ENCODE results near the gene ROBO1.

Gene ROBO1

DNA sequence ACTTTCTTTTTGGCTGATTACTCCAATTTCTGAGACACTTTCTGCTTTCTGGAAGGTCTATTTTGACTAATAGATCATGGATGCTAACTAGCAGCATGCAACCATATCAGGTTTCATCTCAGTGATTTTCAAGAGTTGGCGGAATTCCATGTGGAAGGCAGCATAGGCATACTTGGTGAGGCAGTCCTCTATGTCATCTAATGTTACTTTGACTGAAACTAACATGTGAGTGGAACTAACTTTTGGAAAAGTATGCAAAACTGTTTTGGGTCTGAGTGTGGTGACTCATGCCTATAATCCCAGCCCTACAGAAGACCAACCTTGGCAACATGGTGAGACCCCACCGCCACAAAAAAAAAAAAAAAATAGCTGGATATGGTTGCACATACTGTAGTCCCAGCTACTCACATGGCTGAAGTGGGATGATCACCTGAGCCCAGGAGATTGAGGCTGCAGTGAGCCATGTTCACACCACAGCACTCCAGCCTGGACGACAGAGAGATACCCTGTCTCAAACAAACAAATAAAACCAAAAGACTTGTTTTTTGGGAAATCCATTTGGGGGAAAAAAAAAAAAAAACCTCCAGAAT is 1033.7 kb downstream of the ROBO1 start:
- Histone ChIP-seq H3K4me3 (IDR thresholded peaks at IDR 0.05; ENCODE audit: insufficient read depth, low read depth, low read length) (no peak overlapping the region), H4K20me1 (ENCODE audit: insufficient read depth) (no peaks in the 10 kb centered on the region), H3K36me3 (ENCODE audit: insufficient read depth) (no peaks in the 10 kb centered on the region), H3K27ac (no peak overlapping the region), H3K79me2 (ENCODE audit: insufficient read depth, low read depth) (no peaks in the 10 kb centered on the region), H3K4me1 (ENCODE audit: low read depth, poor library complexity, severe bottlenecking) (peaks cover 3% of the 10 kb centered on the region), H3K27me3 (ENCODE audit: insufficient read depth, low read depth) (no peaks in the 10 kb centered on the region), H3K9ac (no peak overlapping the region), H2AFZ (ENCODE audit: low read depth) (no peak overlapping the region), H3K4me2 (no peak overlapping the region)
- TF ChIP-seq, protein P1, sequence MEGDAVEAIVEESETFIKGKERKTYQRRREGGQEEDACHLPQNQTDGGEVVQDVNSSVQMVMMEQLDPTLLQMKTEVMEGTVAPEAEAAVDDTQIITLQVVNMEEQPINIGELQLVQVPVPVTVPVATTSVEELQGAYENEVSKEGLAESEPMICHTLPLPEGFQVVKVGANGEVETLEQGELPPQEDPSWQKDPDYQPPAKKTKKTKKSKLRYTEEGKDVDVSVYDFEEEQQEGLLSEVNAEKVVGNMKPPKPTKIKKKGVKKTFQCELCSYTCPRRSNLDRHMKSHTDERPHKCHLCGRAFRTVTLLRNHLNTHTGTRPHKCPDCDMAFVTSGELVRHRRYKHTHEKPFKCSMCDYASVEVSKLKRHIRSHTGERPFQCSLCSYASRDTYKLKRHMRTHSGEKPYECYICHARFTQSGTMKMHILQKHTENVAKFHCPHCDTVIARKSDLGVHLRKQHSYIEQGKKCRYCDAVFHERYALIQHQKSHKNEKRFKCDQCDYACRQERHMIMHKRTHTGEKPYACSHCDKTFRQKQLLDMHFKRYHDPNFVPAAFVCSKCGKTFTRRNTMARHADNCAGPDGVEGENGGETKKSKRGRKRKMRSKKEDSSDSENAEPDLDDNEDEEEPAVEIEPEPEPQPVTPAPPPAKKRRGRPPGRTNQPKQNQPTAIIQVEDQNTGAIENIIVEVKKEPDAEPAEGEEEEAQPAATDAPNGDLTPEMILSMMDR (conservative IDR thresholded peaks at IDR 0.05; ENCODE audit: low read depth, low read length): no peak

DNA sequence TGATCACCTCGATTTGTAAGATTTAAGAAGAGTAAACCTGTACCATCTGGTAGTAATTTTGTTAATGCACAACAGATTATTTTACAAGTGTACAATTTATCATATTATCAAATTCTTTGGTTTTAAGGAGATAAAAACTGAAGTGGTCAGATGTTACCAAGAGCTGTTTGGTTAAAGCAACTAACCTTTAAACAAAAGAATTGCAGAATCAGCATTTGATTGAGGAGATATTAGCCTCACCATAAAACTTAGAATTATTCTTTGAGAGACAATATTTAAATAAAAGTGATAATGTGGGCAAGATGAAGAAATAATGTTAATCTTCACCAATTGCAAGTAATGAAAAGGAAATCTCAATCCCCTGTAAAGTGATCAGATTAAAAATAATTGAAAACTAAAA is 1034.9 kb downstream of the ROBO1 start:
- TF ChIP-seq, protein P1 (conservative IDR thresholded peaks at IDR 0.05; ENCODE audit: low read depth, low read length): no peak
- Histone ChIP-seq H2AFZ (ENCODE audit: low read depth) (no peak overlapping the region), H4K20me1 (ENCODE audit: insufficient read depth) (no peaks in the 10 kb centered on the region), H3K36me3 (ENCODE audit: insufficient read depth) (no peaks in the 10 kb centered on the region), H3K4me3 (IDR thresholded peaks at IDR 0.05; ENCODE audit: insufficient read depth, low read depth, low read length) (no peak overlapping the region), H3K4me2 (no peak overlapping the region), H3K27ac (no peak overlapping the region), H3K9ac (no peak overlapping the region), H3K4me1 (ENCODE audit: low read depth, poor library complexity, severe bottlenecking) (peaks cover 3% of the 10 kb centered on the region), H3K27me3 (ENCODE audit: insufficient read depth, low read depth) (no peaks in the 10 kb centered on the region), H3K79me2 (ENCODE audit: insufficient read depth, low read depth) (no peaks in the 10 kb centered on the region)

DNA sequence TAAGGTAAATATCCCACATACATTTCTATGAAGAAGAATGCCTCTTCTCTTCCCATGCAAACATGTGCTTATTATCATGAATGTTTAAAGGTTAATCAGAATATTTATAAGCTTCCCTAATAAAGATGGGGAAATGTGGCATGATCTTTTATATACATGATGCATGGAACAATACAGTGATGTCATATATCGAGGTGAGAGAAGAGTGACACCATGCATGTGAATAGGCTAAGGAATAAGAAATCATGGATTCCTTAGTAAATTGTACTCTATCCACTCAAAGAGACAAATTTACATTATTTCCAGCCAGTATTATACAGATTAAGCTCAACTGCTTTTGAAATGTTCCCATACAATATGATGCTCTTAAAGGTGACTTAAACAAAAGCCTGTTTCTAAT is 1035.3 kb downstream of the ROBO1 start:
- Histone ChIP-seq H3K79me2 (ENCODE audit: insufficient read depth, low read depth) (no peaks in the 10 kb centered on the region), H3K36me3 (ENCODE audit: insufficient read depth) (no peaks in the 10 kb centered on the region), H3K4me2 (no peak overlapping the region), H2AFZ (ENCODE audit: low read depth) (no peak overlapping the region), H3K4me1 (ENCODE audit: low read depth, poor library complexity, severe bottlenecking) (peaks cover 3% of the 10 kb centered on the region), H3K27me3 (ENCODE audit: insufficient read depth, low read depth) (no peaks in the 10 kb centered on the region), H3K27ac (no peak overlapping the region), H3K4me3 (IDR thresholded peaks at IDR 0.05; ENCODE audit: insufficient read depth, low read depth, low read length) (no peak overlapping the region), H3K9ac (no peak overlapping the region), H4K20me1 (ENCODE audit: insufficient read depth) (no peaks in the 10 kb centered on the region)
- TF ChIP-seq, protein P1 (conservative IDR thresholded peaks at IDR 0.05; ENCODE audit: low read depth, low read length): no peak

DNA sequence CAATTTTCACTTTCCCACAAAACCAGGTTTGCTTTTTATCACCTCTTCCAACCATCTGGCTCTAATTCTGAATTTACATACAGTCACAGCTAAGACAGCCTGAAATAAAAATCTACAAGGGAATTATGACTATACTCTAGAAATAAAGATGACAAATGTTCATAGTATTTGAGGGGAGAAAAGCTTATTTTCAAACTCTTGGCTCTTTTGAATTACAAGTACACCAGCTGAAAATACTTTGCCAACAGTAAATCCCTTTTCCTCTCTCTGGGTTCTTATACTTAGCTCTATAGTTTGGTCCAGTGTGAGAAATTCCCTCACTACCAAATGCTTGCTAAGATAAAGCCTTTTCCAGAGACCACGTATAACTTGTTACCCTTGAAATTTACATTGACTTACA is 1037.9 kb downstream of the ROBO1 start:
- H3K79me2 ChIP-seq (ENCODE audit: insufficient read depth, low read depth): no peaks in the 10 kb centered on the region
- H3K4me2 ChIP-seq: no peak overlapping the region
- H3K27me3 ChIP-seq (ENCODE audit: insufficient read depth, low read depth): no peaks in the 10 kb centered on the region
- H3K27ac ChIP-seq: no peak overlapping the region
- no peaks in the 10 kb centered on the region for H3K36me3 ChIP-seq (ENCODE audit: insufficient read depth)
- TF ChIP-seq, protein P1 (conservative IDR thresholded peaks at IDR 0.05; ENCODE audit: low read depth, low read length): no peak
- H3K9ac ChIP-seq: no peak overlapping the region
- H3K4me1 ChIP-seq (ENCODE audit: low read depth, poor library complexity, severe bottlenecking): peaks cover 3% of the 10 kb centered on the region
- no peaks in the 10 kb centered on the region for H4K20me1 ChIP-seq (ENCODE audit: insufficient read depth)
- no peak overlapping the region for H2AFZ ChIP-seq (ENCODE audit: low read depth)
- H3K4me3 ChIP-seq (IDR thresholded peaks at IDR 0.05; ENCODE audit: insufficient read depth, low read depth, low read length): no peak overlapping the region
